ENCODE data around the gene GABARAP. TPM values are rescaled to one million over a fixed set of nuclear protein-coding genes. Genes with fewer than 3 reads are reported as not detected.

The GABARAP gene
- total RNA-seq, 4 donors from 2014 or later: 112 to 840 (median 273) TPM

DNA sequence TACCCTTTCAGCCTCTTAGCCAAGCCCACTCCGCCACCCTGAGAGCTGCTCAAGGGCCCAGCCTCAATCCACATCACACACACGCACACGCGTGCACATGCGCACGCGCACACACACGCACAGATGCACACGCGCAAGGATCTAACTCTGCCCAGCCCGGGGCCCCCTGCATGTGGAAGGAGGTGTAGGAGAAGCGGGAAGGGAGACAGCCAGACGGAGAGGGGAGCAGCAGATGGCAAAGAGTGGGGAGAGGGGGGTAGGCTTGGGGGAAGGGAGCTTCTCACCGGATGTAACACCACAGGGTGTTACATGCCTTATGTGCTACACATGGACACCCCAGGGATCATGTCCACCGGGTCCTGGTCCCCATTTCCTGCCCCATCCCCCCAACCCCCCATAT is 37.9 kb downstream of the GABARAP start:
- Histone ChIP-seq H3K27me3 (no peaks in the 10 kb centered on the region), H3K4me3 (replicated peaks in 1 of 3) (no peak overlapping the region), H3K4me1 (peaks cover 0 to 8% of the 10 kb centered on the region in 2 donors), H3K36me3 (peaks cover 3 to 6% of the 10 kb centered on the region in 2 donors), H3K9me3 (no peaks in the 10 kb centered on the region), H3K27ac (peak overlapping the region in 1 of 3 donors; percentile 24)
- intact Hi-C loops (cut with DNase I): no loop called here
- no peak for TF ChIP-seq POLR2A (IDR thresholded peaks at IDR 0.05)
- TF ChIP-seq, protein P1, sequence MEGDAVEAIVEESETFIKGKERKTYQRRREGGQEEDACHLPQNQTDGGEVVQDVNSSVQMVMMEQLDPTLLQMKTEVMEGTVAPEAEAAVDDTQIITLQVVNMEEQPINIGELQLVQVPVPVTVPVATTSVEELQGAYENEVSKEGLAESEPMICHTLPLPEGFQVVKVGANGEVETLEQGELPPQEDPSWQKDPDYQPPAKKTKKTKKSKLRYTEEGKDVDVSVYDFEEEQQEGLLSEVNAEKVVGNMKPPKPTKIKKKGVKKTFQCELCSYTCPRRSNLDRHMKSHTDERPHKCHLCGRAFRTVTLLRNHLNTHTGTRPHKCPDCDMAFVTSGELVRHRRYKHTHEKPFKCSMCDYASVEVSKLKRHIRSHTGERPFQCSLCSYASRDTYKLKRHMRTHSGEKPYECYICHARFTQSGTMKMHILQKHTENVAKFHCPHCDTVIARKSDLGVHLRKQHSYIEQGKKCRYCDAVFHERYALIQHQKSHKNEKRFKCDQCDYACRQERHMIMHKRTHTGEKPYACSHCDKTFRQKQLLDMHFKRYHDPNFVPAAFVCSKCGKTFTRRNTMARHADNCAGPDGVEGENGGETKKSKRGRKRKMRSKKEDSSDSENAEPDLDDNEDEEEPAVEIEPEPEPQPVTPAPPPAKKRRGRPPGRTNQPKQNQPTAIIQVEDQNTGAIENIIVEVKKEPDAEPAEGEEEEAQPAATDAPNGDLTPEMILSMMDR (IDR thresholded peaks at IDR 0.05): no peak
- no peak for DNase-seq
- WGBS, 2 donors: 77 to 79% methylated on average over 15 of the region's 15 CpGs

DNA sequence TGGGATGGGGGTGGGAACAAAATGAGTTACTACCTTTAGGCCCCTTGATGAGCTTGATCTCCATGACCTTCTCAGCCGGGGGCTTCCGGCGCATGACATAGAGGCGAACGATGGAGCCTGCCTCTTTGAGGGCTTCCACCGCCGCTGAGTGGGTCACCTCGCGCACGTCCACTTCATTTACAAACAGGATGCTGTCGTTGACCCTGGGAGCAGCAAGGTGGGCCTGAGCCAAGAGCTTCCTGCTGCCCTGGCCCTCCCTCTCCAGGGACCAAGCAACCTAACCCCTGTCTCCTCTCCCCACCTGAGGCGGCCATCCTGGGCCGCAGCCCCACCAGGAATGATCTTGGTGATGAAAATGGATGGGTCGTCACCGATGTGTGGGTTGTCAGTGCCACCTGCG is 38.9 kb downstream of the GABARAP start:
- TF ChIP-seq POLR2A (IDR thresholded peaks at IDR 0.05): no peak
- TF ChIP-seq, protein P1 (IDR thresholded peaks at IDR 0.05): no peak
- H3K4me3 ChIP-seq (replicated peaks in 1 of 3): no peak overlapping the region
- peaks cover 3 to 6% of the 10 kb centered on the region in 2 donors for H3K36me3 ChIP-seq
- H3K27me3 ChIP-seq: no peaks in the 10 kb centered on the region
- intact Hi-C loops (cut with DNase I): no loop called here
- H3K4me1 ChIP-seq: peaks cover 0 to 8% of the 10 kb centered on the region in 2 donors
- H3K9me3 ChIP-seq: no peaks in the 10 kb centered on the region
- no peak for DNase-seq
- WGBS, 2 donors: 89 to 96% methylated on average over 12 to 15 of the region's 16 CpGs
- no peak overlapping the region for H3K27ac ChIP-seq

DNA sequence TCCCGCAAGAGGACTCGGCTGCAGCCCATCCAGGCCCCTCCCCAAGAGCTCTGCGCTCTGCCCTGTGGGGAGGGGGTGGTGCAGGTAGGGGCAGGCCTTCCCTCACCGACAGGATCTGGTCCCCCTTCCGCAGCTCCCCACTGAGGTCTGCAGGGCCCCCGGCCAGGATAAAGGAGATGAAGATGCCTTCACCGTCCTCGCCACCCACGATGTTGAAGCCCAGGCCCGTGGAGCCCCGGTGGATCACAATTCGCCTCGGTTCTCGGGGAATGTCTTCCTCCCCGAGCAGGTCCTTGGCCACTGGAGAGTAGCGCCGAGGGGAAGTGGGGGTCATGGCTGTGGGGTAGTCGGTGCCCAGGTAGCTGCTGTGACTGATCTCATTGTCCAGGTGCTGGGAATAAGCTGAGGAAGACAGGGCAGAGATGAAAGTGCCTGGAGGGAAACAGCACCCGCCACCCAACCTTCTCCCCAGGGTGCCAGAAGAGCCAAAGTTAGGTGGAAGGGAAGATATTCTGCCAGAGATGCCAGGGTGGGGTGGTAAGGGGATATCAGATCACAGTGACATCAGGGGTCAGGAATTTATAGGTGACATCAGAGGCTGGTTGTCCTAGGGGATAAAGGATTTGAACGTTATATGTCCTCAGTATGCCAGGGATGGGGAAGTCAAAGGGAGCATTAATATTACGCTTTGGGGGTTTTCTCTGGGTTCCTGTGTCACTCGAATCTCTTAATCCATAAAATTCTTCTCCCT is 45.4 kb downstream of the GABARAP start:
- Histone ChIP-seq H3K4me3 (replicated peaks in 1 of 3) (no peak overlapping the region), H3K36me3 (peaks cover 9 to 14% of the 10 kb centered on the region in 2 donors), H3K4me1 (no peaks in the 10 kb centered on the region), H3K27ac (no peak overlapping the region), H3K27me3 (no peaks in the 10 kb centered on the region), H3K9me3 (no peaks in the 10 kb centered on the region)
- intact Hi-C loops (cut with DNase I): no loop called here
- WGBS, 2 donors: 93 to 95% methylated on average over 18 to 19 of the region's 22 CpGs
- DNase-seq: no peak
- TF ChIP-seq, protein P1 (IDR thresholded peaks at IDR 0.05): no peak
- TF ChIP-seq POLR2A (IDR thresholded peaks at IDR 0.05): no peak

DNA sequence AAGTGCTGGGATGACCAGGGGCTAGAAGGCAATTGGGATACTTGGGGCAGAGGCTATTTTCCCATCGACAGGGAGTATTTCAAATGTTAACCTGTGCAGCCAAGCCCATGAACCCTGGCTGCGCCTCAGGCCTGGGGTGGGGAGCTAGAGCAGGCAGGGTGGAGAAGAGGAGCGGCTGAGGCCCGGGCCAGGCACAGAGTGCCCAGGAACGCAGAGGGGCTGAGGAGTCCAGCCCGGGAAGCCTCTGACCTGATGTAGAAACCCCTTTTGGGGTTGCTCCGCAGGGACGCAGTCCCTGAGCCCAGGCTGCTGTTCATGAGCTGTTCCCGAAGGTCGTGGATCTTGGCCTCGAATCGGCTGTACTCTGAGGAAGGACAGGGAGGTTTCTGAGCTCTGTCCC is 46.3 kb downstream of the GABARAP start:
- Histone ChIP-seq H3K9me3 (no peaks in the 10 kb centered on the region), H3K4me1 (no peaks in the 10 kb centered on the region), H3K27me3 (no peaks in the 10 kb centered on the region), H3K27ac (no peak overlapping the region), H3K36me3 (peaks cover 9 to 14% of the 10 kb centered on the region in 2 donors), H3K4me3 (replicated peaks in 1 of 3) (no peak overlapping the region)
- intact Hi-C loops (cut with DNase I): no loop called here
- TF ChIP-seq POLR2A (IDR thresholded peaks at IDR 0.05): no peak
- TF ChIP-seq, protein P1 (IDR thresholded peaks at IDR 0.05): no peak
- no peak for DNase-seq
- 93 to 94% methylated on average over 5 to 10 of the region's 12 CpGs for WGBS, 2 donors

DNA sequence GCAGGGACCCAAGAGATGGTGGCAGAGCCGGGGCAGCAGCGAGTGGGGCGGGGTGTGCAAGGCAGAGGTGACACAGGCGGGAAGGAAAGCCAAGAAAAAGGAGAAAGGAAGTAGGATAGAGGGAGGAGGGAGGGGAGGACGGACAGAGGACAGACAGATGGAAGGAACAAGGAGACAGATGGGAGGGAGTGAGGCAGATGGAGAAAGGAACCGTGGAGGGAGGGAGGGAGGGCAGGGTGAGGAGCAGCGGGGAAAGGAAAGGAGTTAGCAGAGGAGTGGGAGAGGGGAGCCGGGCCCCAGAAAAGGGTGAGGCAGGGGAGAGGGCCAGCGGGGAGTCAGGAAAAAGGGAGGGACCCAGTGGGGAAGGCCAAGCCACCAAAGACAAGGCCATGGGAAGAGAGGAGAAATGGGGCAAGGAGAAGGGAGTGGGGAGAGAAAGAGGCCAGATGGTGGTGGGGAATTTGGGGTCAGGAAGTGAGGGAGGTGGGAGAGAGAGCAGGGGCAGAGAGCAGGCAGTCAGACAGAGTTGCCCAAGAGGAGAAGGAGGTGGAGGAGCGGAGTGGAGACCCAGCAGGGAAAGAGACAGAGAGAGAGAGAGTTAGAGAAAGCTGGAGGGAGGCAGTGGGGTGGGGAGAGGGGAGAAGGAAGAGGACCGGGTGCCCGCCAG is 49.8 kb downstream of the GABARAP start:
- no peaks in the 10 kb centered on the region for H3K27me3 ChIP-seq
- peaks cover 9 to 21% of the 10 kb centered on the region in 2 donors for H3K36me3 ChIP-seq
- DNase-seq: no peak
- H3K9me3 ChIP-seq: no peaks in the 10 kb centered on the region
- intact Hi-C loops (cut with DNase I): no loop called here
- no peak for TF ChIP-seq POLR2A (IDR thresholded peaks at IDR 0.05)
- TF ChIP-seq, protein P1 (IDR thresholded peaks at IDR 0.05): no peak
- H3K4me1 ChIP-seq: no peaks in the 10 kb centered on the region
- 80% methylated on average over 12 of the region's 12 CpGs for WGBS, 2 donors
- no peak overlapping the region for H3K27ac ChIP-seq
- no peak overlapping the region for H3K4me3 ChIP-seq (replicated peaks in 1 of 3)

All from thyroid gland (tissue), 4 donors.